Subcutaneous adipose tissue (tissue), 4 donors: Measurements from ENCODE around the gene PHF21B. TPM values are rescaled to one million over a fixed set of nuclear protein-coding genes. Genes with fewer than 3 reads are reported as not detected.

Experiments used
- CTCF ChIP-seq: fragments of 450-650 bp; IDR thresholded peaks from one replicate; pipeline ENCODE4 v1.5.1; 2016; ENCODE audit warnings: low read depth, mild to moderate bottlenecking, control low read depth, antibody characterized with exemption, moderate library complexity
- total RNA-seq, 4 donors: library from RNA; depleted of rRNA; stranded (reverse); fragments of >200 nt; gene quantifications; one replicate each; pipeline ENCODE4 v1.1.0, GENCODE V29; 2016

The PHF21B gene
- total RNA-seq, 4 donors from 2014 or later, result 0.16 TPM; not detected in 3

DNA sequence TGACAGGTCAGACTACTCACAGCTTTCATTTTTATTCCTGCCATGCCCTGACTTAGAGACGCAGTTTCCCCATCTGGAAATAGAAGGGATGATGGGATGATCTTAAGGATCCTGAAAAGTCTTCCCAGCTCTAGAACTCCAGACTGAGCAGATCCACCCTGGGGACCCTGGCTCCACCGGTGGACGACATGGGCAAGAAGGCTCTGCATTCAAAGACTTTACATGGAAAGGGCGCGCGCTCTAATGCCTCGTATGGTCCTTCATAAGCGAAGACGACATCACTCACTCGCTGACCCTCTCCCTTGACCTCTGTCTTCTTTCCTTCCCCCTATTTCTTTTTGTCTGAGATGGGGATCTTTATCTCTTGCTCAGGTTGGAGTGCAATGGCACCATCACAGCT is 24.4 kb upstream of the PHF21B start:
- no peak for TF ChIP-seq CTCF

GRCh38 chr22:45033136-45033535 is 23.3 kb upstream of the PHF21B start:
- no peak for TF ChIP-seq CTCF

- TF ChIP-seq CTCF, result no peak
Observed at GRCh38 chr22:45031629-45032403, 22.0 kb upstream of the PHF21B start.

GRCh38 chr22:45029501-45029900 is 19.7 kb upstream of the PHF21B start:
- no peak for TF ChIP-seq CTCF

GRCh38 chr22:45026511-45026910 is 16.7 kb upstream of the PHF21B start:
- no peak for TF ChIP-seq CTCF

DNA sequence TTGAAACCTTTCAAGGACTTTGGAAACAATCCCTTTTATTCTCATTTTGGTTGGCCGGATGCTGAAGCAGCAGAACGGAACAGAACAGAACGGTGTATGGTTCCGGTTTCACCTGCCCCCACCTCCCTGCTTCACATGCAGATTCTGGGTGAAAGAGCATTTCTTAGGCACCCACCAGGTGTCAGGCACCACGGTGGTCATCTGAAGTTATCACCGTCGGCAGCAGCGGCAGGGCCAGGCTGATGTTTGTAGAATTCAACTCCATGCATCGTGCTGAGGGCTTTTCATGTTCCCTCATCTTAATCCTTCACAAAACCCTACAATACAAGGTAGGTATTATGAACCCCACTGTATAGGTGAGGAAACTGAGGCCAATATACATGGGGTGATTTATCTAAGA is 13.6 kb upstream of the PHF21B start:
- TF ChIP-seq CTCF, result no peak

DNA sequence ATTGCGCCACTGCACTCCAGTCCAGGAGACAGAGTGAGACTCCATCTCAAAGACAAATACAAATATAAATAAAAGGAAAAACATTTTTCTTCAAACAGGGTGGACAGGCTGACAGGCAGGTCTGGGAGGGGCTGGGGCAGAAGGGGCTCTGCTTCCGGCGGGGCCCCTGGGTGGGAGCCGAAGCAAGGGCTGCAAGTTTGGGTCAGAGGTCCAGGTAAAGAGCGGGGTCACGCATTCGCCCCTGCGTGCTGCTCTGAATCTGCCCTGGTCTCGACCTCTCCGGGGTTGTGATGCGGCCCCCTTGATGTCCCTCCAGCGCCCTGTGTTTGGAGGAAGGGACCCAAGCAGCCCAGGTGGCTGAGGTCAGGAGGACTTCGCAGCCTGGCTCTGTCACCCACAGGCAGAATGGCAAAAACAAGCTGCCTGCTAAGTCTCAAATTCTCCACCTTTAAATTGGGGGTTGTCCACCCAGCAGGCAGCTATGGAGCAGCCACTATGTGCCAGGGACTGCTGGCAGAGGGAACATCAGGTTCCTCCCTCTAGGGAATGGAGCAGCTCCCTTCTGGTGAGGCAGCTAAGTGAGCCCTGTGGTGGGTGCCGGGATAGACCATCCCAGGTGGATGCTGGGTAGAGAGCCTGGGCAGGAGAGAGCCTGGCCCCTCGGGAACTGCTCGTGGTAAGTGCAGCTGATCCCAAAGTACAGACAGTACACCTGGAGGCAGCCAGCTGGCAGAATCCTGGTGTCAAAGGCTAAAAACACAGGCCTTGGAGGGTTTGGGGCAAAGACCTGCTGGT is 10.3 kb upstream of the PHF21B start:
- no peak for TF ChIP-seq CTCF
